ENCODE measurements around the gene PARN. TPM values are rescaled to one million over a fixed set of nuclear protein-coding genes. Genes with fewer than 3 reads are reported as not detected.
A peak's percentile ranks its signal among the peaks of the same experiment; 100 is the strongest.
"Not testable (repeated sequence)": the region's sequence is repeated elsewhere in the genome, so short reads cannot be mapped to it uniquely, and the experiment has no call there.

PARN gene
- total RNA-seq, 1 donor from 2014 or later: 26.5 TPM

- no peak for DNase-seq (ENCODE audit: low read depth, low spot score)
- TF ChIP-seq CTCF (conservative IDR thresholded peaks at IDR 0.05): no peak
- H3K4me3 Mint-ChIP-seq: peak overlapping the region; percentile 100
Observed at GRCh38 chr16:14635395-14636165, 5.5 kb upstream of the PARN start.

GRCh38 chr16:14634389-14634725 is 4.3 kb upstream of the PARN start:
- H3K4me3 Mint-ChIP-seq: peak overlapping the region; percentile 100
- H3K9me3 Mint-ChIP-seq: no peaks in the 10 kb centered on the region
- peak overlapping the region; percentile 94 for H3K27ac Mint-ChIP-seq (ENCODE audit: unreplicated experiment)
- H3K27me3 Mint-ChIP-seq (ENCODE audit: low read depth): no peaks in the 10 kb centered on the region
- DNase-seq (ENCODE audit: low read depth, low spot score): no peak
- H3K4me1 Mint-ChIP-seq: peaks cover 46% of the 10 kb centered on the region
- H3K36me3 Mint-ChIP-seq (ENCODE audit: low read depth): no peaks in the 10 kb centered on the region
- no peak for TF ChIP-seq CTCF (conservative IDR thresholded peaks at IDR 0.05)

More at GRCh38 chr16:14635395-14636165, 5.5 kb upstream of the PARN start:
- Mint-ChIP-seq H3K36me3 (ENCODE audit: low read depth) (peaks cover 2% of the 10 kb centered on the region), H3K4me1 (peaks cover 39% of the 10 kb centered on the region), H3K27me3 (ENCODE audit: low read depth) (no peaks in the 10 kb centered on the region), H3K9me3 (no peaks in the 10 kb centered on the region), H3K27ac (ENCODE audit: unreplicated experiment) (peak overlapping the region; percentile 13)

GRCh38 chr16:14632693-14633569 is 2.9 kb upstream of the PARN start, which contains the start of gene BFAR:
Gene BFAR, plus strand, starts transcription at chr16:14632951. Its CDS starts 11,396 bp downstream, at chr16:14644347.
- no peaks in the 10 kb centered on the region for H3K36me3 Mint-ChIP-seq (ENCODE audit: low read depth)
- no peaks in the 10 kb centered on the region for H3K27me3 Mint-ChIP-seq (ENCODE audit: low read depth)
- H3K27ac Mint-ChIP-seq (ENCODE audit: unreplicated experiment): peak within 1 kb of the TSS; percentile 98
- peaks cover 54% of the 10 kb centered on the region for H3K4me1 Mint-ChIP-seq
- H3K4me3 Mint-ChIP-seq: peak within 1 kb of the TSS; percentile 100
- no peak for TF ChIP-seq CTCF (conservative IDR thresholded peaks at IDR 0.05)
- peak; percentile 98 for DNase-seq (ENCODE audit: low read depth, low spot score)
- H3K9me3 Mint-ChIP-seq: no peaks in the 10 kb centered on the region

GRCh38 chr16:14630620-14631330 is 715 bp upstream of the PARN start:
- not testable (repeated sequence) for DNase-seq (ENCODE audit: low read depth, low spot score)
- peaks cover 37% of the 10 kb centered on the region for H3K4me1 Mint-ChIP-seq

GRCh38 chr16:14629612-14629918 is 495 bp downstream of the PARN start:
- H3K4me1 Mint-ChIP-seq: peaks cover 32% of the 10 kb centered on the region
- H3K9me3 Mint-ChIP-seq: no peaks in the 10 kb centered on the region
- peak overlapping the region; percentile 86 for H3K4me3 Mint-ChIP-seq
- peaks cover 3% of the 10 kb centered on the region for H3K36me3 Mint-ChIP-seq (ENCODE audit: low read depth)
- H3K27ac Mint-ChIP-seq (ENCODE audit: unreplicated experiment): peak overlapping the region; percentile 88
- TF ChIP-seq CTCF (conservative IDR thresholded peaks at IDR 0.05): no peak
- H3K27me3 Mint-ChIP-seq (ENCODE audit: low read depth): no peaks in the 10 kb centered on the region
- DNase-seq (ENCODE audit: low read depth, low spot score): no peak

More at GRCh38 chr16:14630620-14631330, 715 bp upstream of the PARN start:
- H3K9me3 Mint-ChIP-seq; H3K36me3 Mint-ChIP-seq (ENCODE audit: low read depth); H3K27me3 Mint-ChIP-seq (ENCODE audit: low read depth): not testable (repeated sequence)
- H3K27ac Mint-ChIP-seq (ENCODE audit: unreplicated experiment): peak overlapping the region; percentile 79
- H3K4me3 Mint-ChIP-seq: peak overlapping the region; percentile 100

All from neural crest cell (in vitro differentiated cells).